OCI-LY7 (cell line): ENCODE data around the gene ENOX1.

Experiments
- EZH2phosphoT487 ChIP-seq: fragments of 200-600 bp; sonication (generic); IDR thresholded peaks from 2 replicates; pipeline ENCODE4 v1.6.1; 2018; ENCODE audit warnings: low read depth, borderline replicate concordance, mild to moderate bottlenecking, mixed run types, antibody characterized with exemption, low read length, moderate library complexity, mixed read lengths
- TF ChIP-seq, protein P1 (sequence below): fragments of 200-600 bp; sonication (generic); conservative IDR thresholded peaks from 2 replicates; pipeline ENCODE4 v1.5.1; 2014; ENCODE audit warnings: mild to moderate bottlenecking, antibody characterized with exemption, low read length, moderate library complexity, mixed read lengths

GRCh38 chr13:43528992-43529391 lies 257.8 kb downstream of the ENOX1 start:
- TF ChIP-seq, protein P1, sequence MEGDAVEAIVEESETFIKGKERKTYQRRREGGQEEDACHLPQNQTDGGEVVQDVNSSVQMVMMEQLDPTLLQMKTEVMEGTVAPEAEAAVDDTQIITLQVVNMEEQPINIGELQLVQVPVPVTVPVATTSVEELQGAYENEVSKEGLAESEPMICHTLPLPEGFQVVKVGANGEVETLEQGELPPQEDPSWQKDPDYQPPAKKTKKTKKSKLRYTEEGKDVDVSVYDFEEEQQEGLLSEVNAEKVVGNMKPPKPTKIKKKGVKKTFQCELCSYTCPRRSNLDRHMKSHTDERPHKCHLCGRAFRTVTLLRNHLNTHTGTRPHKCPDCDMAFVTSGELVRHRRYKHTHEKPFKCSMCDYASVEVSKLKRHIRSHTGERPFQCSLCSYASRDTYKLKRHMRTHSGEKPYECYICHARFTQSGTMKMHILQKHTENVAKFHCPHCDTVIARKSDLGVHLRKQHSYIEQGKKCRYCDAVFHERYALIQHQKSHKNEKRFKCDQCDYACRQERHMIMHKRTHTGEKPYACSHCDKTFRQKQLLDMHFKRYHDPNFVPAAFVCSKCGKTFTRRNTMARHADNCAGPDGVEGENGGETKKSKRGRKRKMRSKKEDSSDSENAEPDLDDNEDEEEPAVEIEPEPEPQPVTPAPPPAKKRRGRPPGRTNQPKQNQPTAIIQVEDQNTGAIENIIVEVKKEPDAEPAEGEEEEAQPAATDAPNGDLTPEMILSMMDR, result no peak
- TF ChIP-seq EZH2phosphoT487, result no peak
